COLO829 (cell line): ENCODE measurements around the gene C22orf31.

Experiments used
- DNase-seq: peaks from one replicate; pipeline ENCODE4 v3.0.0; 2012; ENCODE audit warnings: low spot score

C22orf31 gene

GRCh38 chr22:29081517-29082236 is 20.0 kb upstream of the C22orf31 start:
- DNase-seq = no peak

GRCh38 chr22:29080106-29080975 is 18.7 kb upstream of the C22orf31 start:
- no peak for DNase-seq

GRCh38 chr22:29079218-29079901 is 17.7 kb upstream of the C22orf31 start:
- DNase-seq = no peak

- no peak for DNase-seq
Measured at GRCh38 chr22:29078869-29079207, 17.2 kb upstream of the C22orf31 start.

GRCh38 chr22:29078036-29078868 is 16.6 kb upstream of the C22orf31 start:
- DNase-seq = no peak

- no peak for DNase-seq
Measured at GRCh38 chr22:29074276-29074772, 12.7 kb upstream of the C22orf31 start.

GRCh38 chr22:29073618-29074275 is 12.1 kb upstream of the C22orf31 start:
- DNase-seq = no peak

GRCh38 chr22:29072979-29073617 is 11.5 kb upstream of the C22orf31 start, which contains the start of gene KREMEN1:
Gene KREMEN1, plus strand, starts transcription at chr22:29073035. Its CDS starts 96 bp downstream, at chr22:29073131.
- no peak for DNase-seq

- DNase-seq = peak; percentile 91
Measured at GRCh38 chr22:29072193-29072978, 10.8 kb upstream of the C22orf31 start.

- no peak for DNase-seq
Measured at GRCh38 chr22:29071261-29072045, 9.8 kb upstream of the C22orf31 start.

GRCh38 chr22:29070490-29070889 is 8.9 kb upstream of the C22orf31 start:
- DNase-seq = no peak

GRCh38 chr22:29069463-29069862 is 7.8 kb upstream of the C22orf31 start:
- no peak for DNase-seq

GRCh38 chr22:29065468-29066190 is 4.0 kb upstream of the C22orf31 start:
- no peak for DNase-seq

GRCh38 chr22:29062286-29062821 is 723 bp upstream of the C22orf31 start:
- no peak for DNase-seq

GRCh38 chr22:29060931-29061330 is 700 bp downstream of the C22orf31 start:
- no peak for DNase-seq

GRCh38 chr22:29060251-29060869 is 1.3 kb downstream of the C22orf31 start:
- no peak for DNase-seq

- no peak for DNase-seq
Measured at GRCh38 chr22:29056472-29056871, 5.2 kb downstream of the C22orf31 start.
